PC-9 (cell line): ENCODE measurements around the gene MAPKAP1.

Experiments
- EZH2 ChIP-seq: fragments of 200-600 bp; sonication (generic); IDR thresholded peaks from 2 replicates; pipeline ENCODE4 v1.8.0; 2017; ENCODE audit warnings: antibody characterized with exemption, low read depth
- TF ChIP-seq, protein P1 (sequence below): fragments of 200-600 bp; sonication (generic); conservative IDR thresholded peaks from 2 replicates; pipeline ENCODE4 v1.6.1; 2017; ENCODE audit warnings: mixed run types, antibody characterized with exemption, mild to moderate bottlenecking, moderate library complexity

DNA sequence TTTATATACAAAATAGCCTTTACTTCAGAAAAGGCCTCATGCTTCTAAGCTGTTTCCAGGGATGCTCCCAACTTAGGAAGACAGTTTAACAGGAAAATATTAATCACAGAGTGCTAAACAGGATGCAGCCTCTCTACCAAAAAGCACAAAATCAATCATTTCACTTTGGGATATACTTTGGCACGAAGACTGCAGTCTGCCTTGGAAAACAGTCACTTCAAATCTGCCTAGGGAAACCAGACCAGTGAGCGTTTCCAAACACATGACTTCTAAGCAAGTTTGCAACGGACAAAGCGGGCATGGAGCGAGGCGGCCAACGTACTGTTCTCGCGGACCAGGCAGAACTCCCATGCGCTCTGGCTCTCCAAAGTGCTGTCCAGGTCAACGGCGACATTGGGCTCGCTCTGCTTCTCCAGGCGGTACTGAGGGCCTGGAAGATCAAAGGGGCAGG, 201.0 kb downstream of the MAPKAP1 start:
- TF ChIP-seq, protein P1, sequence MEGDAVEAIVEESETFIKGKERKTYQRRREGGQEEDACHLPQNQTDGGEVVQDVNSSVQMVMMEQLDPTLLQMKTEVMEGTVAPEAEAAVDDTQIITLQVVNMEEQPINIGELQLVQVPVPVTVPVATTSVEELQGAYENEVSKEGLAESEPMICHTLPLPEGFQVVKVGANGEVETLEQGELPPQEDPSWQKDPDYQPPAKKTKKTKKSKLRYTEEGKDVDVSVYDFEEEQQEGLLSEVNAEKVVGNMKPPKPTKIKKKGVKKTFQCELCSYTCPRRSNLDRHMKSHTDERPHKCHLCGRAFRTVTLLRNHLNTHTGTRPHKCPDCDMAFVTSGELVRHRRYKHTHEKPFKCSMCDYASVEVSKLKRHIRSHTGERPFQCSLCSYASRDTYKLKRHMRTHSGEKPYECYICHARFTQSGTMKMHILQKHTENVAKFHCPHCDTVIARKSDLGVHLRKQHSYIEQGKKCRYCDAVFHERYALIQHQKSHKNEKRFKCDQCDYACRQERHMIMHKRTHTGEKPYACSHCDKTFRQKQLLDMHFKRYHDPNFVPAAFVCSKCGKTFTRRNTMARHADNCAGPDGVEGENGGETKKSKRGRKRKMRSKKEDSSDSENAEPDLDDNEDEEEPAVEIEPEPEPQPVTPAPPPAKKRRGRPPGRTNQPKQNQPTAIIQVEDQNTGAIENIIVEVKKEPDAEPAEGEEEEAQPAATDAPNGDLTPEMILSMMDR = no peak
- no peak for TF ChIP-seq EZH2
